GM18907 (cell line): ENCODE results near the gene COL6A5.

Experiments used
- ATAC-seq: cut with Tn5 transposase; IDR thresholded peaks from one replicate; pipeline ENCODE4 v1.9.1; 2021; ENCODE audit warnings: mild to moderate bottlenecking, moderate library complexity; ENCODE audit not compliant: unreplicated experiment

Gene COL6A5

DNA sequence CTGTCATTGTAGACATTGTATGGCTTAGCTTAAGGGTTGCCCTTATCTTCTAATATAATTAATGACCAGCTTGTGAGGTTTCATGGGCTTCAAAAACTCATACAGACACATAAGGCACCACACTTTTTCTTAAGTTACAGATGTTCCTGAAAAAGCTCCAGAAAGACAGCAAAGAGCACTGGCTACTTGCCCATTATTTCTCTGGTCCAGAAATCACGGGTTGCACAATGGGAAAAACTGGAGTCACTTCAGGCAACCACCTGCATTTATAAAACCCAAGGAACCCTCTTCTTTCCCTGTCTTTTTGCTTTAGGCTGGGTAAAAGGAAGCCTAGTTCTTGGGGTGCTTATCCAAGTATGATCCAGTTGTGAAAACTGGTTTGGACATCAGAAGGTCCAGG lies 169.2 kb downstream of the COL6A5 start:
- no peak for ATAC-seq

DNA sequence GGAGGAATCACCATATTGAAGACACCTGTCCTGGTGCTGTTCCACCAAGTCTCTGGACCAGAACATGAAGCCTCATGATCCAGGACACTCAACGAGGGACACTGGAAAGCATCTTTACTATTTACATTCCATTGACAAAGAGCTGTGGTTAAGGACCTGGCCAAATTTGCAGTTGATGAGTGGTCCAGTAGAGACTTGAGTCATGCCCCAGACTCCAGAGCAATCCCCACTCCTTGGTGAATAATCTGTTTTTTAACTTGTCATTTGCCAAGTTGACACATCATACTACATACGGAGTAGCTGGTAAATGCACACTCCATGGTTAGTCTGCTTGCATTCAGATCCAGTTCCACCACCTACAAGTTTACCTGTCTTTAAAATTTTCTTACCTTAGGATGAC lies 170.3 kb downstream of the COL6A5 start:
- ATAC-seq: no peak

DNA sequence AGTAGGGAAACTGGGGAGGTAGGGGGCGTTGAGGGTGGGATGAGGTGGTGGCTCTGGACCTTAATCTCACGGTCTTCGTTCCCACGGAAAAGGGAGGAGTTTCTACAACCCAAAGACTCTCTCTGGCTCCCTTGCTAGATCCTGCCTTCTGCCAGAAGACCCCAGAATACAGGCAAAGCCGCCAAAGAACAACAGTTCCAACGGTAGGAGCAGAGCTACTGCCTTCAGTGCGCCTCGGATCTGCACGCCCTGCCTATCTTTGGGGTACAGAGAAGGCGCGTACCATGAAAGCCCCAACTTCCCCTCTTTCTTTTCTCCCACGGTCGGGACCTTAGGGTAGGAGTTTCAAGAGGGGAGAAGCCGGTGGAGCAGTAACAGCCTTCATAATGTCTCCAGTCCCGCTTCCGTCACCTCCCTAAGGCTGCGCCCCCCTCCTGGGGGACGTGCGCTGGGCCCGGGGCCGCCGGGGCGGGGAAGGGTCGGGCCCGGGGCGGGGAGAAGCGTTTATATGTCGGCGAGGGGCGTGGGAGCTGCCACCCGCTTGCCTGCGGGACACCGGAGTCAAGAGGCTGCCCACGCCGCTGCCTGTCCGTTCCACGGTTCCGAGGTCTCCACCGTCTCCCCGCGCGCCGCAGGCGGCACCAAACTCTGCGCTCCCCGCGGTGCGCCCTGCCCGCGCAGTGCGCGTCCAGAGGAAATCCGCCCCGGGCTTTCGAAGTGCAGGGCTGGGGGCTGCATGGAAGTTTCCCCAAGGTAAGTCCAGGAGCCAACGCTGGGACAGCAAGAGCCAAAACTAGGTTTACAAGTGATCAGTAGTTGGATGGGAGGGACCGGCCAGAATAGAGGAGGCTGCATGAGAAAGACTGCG lies 171.4 kb downstream of the COL6A5 start, which contains the start of gene COL6A6:
Gene COL6A6 (plus strand): TSS at position 533 of the 868 bp plus-strand sequence. CDS start 43,188 bp downstream, outside the sequence.
- ATAC-seq: no peak

DNA sequence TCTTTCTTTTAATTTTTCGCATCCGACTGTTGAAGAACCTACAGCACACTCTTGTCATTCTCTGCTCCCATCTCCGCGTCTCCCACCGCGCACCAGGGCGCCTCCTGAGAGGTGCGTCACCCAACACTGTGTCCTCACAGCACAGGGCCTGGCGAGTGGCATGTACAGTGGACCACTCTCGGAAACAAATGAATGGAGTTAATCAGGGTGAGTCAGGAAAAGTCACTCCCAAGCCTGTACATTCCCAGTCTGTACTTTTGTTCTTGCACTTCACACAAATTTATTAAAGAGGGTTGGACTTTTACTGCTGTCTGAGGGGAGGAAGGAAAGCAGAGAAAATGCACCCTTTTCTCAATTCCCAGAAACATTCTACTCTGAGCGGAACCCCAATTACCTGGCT lies 172.1 kb downstream of the COL6A5 start:
- ATAC-seq: no peak

DNA sequence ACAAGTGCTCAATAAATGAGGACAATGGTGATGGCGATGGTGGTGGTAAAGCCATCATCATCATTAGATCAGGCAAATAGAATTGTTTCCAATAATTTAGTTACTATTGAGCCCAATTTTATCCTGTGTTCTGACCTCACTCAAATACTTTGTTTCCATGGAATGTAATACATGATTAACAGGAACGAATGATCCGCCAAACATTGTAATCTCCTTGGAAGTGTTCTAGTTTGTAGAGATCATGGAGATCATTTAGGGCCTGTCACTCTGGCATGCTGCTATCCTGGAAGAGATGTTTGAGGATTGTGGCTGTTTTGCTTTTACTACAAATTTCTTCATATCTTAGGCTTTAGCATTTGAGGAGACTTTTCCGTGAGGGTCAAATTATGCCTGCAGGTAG lies 174.3 kb downstream of the COL6A5 start:
- no peak for ATAC-seq

DNA sequence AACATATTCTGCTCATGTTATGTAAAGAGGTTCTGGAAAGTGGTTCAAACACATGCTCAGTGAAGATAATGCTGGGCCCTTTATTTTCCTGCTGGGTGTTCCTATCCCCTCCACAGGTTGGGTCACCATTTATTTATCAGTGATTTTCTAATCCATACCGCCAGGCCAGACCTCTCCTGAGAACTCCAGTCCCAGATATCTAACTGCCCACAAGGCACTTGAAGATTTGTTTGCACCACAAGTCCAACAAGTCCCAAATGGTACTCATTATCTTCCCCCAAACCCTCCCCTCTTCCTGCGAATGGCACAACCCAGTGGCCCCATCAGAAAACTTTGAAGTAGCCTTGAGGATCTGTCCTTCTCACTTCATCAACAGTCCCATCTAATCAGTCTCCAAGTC lies 176.9 kb downstream of the COL6A5 start:
- no peak for ATAC-seq

DNA sequence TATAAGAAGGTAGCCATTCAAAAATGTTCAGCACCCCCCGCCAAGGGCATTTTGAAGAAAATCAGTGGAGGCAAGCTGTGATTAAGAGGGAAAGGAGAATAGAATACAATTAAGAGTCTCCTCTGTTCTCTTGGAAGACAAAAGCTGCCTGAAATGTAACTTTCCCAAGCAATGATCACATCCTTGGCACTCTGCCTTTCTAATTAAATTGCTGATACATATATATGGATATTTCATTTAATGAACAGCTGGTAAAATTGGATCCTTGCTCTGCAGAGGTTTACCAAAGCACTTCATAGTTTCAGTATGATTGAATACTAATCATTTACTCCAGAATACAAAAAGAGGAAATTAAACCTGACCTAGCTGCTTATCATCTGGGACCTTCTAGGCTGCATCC lies 182.0 kb downstream of the COL6A5 start:
- ATAC-seq: no peak

DNA sequence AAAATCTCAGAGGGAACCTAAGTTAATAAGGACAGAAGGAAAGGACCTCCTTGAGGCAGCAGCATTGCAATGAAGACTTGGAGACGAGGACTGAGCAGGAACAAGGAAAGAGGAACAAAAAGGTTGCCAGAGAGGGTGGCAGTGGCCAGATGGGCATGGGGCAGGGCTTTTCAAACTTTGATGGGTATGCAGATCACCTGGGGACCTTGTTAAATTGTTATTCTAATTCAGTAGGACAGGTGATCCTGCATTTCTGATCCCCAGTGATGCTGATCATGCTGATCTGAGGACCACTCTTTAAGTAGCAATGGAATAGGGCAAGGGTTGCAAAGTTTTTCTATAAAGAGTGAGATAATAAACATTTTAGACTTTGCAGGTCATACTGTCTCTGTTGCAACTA lies 182.6 kb downstream of the COL6A5 start:
- no peak for ATAC-seq

DNA sequence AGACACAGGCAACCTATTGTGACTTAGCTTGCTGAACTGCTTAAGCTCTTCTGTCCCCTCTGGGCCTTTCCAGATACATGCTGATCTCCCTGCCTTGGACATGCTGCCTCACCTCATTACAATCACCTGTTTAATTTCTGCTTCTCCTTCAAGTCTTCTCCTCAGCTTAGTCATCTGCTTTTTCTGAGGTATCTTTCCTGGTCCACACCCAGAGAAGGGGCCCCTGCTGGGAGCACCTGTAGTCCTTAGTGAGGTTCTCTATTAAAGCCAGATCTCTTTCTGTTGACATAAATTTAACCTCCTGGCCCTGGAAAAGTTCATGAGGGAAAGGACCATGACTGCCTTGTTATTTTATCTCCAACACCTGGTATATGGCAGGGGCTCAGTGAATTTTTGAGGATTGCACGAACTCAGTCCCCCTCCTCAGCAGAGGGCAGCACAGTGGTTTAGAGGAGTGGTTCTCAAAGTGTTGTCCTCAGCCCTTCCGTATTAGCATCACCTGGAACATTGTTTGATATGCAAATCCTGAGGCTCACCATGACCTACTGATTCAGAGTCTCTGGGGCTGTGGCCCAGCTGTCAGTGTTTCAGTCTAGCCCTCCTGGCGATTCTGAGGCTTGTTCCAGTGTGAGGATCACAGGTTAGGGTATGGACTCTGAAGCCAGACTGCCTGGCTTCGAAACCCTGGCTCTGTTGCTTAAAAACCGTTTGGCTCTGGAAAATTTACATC lies 184.2 kb downstream of the COL6A5 start:
- no peak for ATAC-seq

DNA sequence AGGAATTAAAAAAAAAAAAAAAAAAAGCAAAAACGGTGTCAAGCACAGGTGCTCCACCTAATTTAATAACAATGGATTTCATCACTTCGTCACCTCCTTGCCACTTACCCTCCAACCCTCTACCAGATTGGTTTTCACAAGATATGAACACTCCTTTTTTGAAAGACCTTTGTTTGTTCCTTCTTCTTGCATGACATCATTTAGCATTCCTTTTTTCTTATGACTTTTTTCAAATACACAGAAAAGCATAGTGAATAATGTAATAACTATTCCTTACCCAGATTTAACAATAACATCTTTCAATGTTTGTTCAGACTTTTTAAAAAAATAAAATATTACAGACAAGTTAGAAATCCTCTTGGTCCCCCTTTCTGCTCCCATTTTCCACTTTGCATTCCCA lies 187.8 kb downstream of the COL6A5 start:
- ATAC-seq: no peak
